GM21576 (cell line): Measurements from ENCODE around the gene MFSD12.

ENCODE experiments used
- ATAC-seq: cut with Tn5 transposase; IDR thresholded peaks from one replicate; pipeline ENCODE4 v1.9.1; 2021; ENCODE audit warnings: mild to moderate bottlenecking, moderate library complexity; ENCODE audit not compliant: unreplicated experiment

Gene MFSD12

DNA sequence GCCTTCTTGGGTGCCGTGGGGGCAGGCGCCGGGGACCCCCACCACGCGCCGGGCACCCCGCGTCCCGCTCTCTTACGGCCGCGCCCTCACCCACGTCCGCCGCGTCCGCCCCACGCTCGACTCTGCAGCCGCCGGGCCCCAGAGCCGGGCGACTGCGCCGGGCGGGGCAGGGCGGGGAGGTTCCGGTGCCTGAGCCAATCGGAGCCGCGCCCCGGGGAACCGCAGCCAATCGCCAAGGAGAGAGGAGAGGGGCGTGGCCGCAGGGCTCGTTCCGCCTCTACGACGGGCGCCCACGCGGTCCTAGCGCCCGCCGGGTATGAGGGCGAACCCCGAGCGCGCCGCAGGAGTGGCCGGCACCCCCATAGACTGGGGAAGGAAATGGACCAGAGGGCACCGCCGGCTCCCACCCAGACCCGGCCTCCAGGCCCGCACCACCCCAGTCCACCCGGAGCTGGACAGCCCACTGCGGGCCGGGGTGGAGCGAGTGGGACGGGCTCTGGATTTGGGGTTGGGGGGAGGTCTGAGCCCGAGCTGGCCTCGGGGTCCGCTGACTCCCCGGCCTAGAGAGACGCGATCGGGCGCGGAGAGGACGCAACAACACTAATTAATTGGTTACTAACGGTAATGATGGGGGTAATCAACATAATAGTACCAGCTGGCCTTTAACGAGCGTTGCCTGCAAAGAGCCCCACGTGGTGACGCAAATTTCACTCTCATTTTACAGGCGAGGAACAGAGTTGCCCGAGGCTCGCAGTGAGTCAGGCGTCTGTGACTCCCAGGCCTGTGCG, at the start of gene MFSD12:
Gene MFSD12, minus strand, starts transcription at position 126 of the 788 bp plus-strand sequence. CDS start 183 bp downstream, outside the sequence.
- ATAC-seq: peak; percentile 79

DNA sequence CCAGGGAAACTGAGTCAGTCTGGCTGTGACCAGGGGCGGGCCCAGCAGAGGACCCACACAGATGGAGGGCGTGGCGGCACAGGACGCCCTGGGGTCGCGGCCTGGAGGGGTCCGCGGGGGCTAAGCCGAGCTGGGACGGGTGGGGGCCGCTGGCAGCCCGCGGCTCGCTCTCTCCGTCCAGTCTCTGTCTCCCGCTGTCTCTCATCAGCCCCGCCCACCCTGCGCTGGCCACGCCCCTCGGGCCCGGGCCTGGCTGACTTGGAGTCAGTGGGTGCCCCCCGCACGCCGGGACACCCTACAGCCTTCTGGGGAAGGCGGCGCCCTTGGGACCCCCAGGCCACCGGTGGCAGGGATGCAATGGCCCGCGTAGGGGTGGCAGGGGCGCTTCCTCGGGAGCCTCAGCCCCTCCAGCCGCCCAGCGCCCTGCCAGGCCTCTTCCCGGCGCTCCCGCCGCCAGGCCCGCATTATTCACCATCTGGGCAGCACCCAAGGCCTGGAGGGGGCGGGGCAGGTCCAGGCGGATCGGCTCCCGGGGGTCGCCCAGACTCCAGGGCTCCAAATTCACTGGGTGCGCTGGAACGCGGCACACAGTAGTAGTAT, 49.4 kb upstream of the MFSD12 start, which contains the start of gene TBXA2R:
Gene TBXA2R, minus strand, starts transcription at position 186 of the 600 bp plus-strand sequence. CDS start 6,241 bp downstream, outside the sequence.
- ATAC-seq: no peak

DNA sequence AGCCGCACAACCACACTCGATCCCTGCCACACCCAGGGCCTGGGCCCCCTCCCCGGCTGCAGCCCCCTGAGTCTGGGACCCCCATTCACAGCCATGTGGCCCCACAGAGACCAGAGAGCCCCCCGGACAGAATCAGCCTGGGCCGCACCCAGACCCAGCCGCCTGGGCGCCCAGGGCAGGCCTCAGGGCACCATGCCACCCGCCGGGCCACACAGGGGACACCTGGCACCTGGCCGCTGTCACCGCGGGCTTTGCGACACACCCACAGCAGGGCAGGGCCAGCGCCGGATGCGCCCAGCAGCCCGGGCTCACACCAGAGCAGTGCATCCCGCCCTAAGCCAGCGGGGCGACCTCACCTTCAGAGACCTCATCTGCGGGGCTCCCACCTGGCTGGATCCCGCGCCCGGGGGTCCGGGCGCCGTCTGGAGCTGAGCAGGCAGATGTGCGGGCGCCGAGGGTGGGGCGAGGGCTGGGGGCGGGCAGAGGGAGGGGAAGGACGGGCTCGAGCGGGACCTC, 48.8 kb upstream of the MFSD12 start:
- ATAC-seq: no peak

DNA sequence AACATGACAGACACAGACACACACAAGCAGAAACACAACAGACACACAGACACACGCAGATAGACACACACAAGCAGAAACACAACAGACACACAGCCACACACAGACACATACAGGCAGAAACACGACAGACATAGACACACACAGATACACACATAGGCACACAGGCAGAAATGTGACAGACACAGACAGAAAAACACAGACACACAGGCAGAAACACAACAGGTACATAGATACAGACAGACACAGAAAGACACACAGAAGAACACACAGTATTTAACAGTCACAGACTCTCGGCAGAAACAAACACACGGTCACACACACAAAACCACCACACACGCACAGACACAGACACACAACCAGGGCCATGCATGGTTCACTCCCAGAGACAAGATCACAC, 48.4 kb upstream of the MFSD12 start:
- ATAC-seq: no peak

DNA sequence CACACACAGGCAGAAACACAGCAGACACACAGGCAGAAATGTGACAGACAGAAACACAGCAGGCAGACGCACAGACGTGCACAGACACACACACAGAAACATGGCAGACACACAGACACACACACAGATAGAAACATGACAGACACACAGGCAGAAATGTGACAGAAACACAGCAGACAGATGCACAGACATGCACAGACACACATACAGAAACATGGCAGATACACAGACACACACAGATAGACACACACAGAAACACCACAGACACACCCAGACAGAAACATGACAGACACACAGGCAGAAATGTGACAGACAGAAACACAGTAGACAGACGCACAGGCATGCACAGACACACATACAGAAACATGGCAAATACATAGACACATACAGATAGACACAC, 48.0 kb upstream of the MFSD12 start:
- no peak for ATAC-seq

DNA sequence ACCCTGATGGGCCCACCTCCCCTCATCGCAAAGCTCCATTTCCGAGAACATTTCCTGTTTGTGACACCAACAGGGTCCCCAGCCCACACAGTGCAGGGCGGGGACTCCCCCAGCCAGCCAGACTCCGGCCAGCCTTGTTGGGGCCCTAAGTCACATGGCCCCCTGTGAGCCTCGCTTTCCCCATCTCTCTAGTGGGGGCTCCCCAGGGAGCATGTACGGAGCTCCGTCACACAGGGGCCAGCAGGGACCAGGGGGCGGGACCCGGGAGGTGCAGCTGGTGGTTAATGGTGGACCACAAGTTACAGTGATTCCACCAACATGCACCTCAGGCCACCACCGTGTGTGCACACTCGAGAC, 47.6 kb upstream of the MFSD12 start:
- ATAC-seq: no peak

DNA sequence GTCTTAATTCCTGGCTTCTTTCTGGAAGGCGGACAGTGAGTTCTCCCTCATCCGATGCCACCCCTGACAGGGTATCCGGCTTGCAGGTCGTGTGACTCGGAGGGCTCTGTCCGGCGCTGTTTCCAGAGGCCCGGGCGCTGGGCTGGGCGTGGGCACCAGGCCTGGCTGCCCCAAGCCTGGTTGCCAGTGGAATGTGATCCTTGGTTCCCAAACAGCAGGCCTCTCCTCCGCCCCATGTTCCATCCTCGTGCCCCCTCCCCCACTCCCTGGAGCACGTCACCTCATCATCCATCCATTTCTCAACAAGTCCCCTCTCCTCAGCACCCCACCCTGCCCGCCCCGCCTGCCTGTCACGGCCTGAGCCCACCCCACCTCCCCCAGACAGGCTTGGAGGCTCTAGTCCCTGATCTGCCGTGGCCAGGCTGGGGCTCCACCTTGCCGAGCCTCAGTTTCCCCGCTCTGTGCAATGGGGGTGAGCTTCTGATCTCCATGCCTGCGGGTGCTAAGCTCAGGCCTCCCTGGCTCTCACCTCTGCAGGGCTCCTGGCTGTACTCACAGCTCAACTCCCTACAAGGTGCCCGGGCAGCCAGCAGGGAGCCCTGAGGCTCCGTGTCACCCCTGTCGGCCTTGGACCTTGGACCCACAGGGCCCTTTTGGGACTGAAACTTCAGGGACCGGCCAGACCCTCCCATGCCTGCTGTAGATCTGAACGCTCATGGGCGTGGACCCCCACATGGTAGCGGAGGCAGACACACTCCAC, 47.0 kb upstream of the MFSD12 start:
- ATAC-seq: no peak

DNA sequence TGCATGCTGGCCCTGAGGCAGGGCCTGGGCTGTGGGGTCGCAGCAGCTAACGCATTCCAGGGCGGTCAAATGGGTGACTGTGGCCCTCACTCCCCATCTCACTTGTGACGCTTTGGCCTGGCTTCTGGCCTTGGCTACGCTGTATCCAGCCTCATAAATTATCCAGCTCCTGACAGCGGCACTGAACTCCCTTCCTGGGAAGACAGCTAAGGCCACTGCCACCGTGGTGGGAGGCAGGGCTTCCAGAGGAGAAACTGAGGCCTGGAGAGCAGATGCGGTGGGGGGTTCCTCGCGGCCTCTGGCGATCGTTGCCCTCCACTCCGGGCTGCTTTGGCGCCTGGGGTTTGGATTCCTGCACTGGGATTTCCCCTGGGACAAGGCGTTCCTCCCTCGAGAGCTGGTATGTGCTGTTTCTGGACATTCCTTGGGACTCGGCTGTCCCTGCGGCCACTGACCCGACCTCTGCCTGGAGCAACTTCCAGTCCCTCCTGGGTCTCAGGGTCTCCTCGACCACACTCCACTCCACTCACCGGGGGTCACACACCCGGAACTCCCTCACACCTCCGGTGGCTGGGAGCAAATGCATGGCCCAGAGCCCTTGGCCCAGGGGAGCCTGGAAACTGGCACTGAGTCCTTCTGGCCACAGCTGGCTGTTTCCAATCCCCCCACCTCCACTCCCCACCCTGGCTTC, 45.9 kb upstream of the MFSD12 start:
- no peak for ATAC-seq

DNA sequence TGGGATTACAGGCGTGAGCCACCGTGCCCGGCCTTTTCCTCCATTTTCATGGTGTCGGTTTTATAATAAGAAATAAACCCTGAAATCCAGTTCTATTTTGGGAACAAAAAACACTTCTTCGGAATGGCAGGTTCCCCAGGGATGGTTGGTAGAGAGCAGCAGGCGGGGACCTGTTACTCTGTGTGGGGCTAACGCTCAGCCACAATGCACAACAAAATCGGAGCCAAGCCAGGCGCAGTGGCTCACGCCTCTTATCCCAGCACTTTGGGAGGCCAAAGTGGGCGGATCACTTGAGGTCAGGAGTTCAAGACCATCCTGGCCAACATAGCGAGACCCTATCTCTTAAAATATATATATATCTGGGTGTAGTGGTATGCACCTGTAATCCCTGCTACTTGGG, 43.6 kb upstream of the MFSD12 start:
- no peak for ATAC-seq

DNA sequence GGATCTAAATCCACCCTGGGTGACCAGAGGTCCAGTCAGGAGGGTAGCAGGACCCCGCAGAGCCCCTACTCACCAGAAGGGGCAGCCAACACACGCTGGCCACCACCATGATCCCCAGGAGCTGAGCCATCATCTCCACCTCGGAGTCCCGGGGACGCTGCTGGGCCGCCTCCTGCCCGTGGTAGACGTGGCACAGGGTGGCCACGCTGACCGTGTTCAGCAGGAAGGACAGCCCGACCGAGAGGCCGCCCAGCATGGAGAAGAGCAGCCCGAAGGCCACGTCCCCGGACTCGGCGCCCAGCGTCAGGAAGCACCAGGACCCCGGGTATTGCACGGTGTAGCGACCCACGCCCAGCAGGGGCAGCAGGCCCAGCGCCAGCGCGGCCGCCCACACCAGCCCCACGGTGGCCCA, 42.4 kb upstream of the MFSD12 start:
- ATAC-seq: no peak

DNA sequence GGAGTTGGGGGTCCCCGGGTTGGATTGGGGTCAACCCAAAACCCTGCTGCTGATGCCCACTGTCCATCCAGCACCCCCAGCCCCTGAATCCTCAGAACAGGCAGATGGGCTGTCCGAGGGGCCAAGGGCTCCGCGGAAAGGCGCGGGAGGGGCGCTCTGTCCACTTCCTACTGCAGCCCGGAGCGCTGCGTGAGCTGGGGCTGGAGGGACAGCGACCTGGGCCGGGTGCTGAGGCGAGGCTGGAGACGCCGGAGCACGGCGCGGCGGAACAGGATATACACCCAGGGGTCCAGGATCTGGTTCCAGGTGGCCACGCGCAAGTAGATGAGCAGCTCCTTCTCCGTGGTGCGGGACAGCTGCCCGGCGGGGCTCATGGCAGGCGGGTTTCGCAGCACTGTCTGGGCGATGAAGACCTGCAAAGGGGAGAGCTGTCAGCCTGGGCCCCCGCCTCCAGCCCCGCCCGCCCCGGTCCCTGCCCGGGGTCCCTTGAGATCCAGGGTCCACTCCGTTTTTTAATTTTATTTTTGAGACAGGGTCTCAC, 38.2 kb upstream of the MFSD12 start:
- ATAC-seq: no peak

DNA sequence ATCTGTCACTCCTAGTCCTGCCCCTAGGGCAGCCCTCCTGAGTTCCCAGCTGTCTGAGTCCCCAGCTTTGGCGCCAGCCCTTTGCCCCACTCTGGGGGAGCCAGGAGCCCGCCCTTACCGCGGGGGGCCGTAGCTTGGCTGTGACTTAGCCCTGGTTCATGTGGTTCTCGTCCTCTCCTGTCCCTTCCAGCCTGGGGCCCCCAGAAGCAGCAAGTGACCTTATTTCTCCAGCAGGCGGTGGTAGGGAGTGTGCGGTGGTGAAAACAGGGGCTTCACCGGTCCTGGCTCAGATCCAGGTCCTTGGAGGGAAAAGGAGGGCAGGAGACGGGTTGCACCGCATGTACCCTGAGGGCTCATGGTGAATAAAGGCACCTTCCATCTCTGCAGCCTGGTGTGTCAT, 35.8 kb upstream of the MFSD12 start:
- ATAC-seq: no peak

DNA sequence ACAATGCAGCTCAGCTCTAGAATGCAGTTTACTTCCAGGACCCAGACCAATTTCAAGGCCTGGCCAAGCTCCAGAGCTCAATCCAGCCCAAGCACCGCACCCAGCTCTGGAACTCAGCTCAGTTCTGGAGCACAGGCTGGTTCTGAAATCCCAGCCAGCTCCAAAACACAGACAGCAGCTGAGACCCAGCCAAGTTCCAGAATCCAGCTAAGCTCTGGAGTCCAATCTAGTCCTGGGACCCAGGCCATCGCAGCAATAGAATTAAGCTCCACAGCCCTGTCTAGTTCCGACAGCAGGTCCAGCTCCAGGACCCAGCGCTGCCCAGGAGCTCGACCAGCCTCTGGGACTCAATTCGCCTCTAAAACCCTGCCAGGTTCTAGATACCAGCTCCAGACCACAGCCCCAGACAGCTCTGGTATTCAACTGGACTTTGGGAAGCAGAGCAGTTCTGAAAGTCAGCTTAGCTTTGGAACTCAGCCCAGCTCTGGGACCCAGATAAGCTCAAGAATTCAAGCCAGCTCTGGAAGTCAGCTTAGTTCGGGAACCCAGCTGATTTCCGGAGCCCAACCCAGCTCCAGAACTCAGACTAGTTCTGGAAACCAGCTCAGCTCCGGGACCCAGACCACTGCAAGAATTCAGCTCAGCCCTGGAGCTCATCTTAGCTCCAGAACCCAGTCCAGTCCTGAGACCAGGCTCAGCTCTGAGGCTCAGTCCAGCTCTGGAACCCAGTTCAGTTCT, 34.7 kb upstream of the MFSD12 start:
- no peak for ATAC-seq

DNA sequence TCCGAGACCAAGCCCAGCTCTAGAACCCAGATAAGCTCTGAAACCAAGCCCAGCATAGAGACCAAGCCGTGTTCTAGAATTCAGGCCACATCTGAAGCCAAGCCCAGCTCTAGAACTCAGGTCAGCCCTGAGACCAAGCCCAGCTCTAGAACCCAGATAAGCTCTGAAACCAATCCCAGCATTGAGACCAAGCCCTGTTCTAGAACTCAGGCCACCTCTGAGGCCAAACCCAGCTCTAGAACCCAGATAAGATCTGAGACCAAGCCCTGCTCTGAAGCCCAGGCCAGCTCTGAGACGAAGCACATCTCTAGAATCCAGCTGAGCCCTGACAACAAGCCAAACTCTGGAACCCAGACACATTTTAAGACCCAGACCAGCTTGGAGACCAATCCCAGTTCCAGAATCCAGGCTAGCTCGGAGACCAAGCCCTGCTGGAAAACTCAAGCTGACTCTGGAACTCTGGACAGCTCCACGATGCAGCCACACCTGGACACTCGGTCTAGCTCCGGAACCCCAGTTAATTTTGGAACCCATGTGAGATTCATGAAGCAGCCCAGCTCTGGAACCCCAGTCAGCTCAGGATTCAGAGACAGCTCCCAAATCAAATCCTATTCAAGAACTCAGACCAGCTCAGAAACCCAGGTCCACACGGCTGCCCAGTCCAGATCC, 33.7 kb upstream of the MFSD12 start:
- ATAC-seq: no peak

DNA sequence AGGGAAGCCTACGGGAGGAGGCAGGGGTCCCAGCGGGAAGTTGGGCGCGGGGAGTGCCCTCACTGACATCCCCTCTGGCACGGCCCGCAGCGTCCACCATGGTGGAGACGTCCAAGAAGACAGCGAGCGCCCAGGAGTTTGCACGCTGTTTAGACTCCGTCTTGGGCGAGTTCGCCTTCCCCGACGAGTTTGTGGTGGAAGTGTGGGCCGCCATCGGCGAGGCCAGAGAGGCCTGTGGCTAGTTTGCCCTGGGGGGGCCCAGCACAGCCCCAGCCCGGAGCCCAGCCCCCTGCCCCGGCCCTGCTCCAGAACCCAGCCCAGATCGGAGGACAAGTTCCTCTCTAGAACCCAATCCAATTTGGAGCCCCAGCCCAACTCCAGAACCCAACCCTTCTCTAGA, 32.6 kb upstream of the MFSD12 start:
- no peak for ATAC-seq

DNA sequence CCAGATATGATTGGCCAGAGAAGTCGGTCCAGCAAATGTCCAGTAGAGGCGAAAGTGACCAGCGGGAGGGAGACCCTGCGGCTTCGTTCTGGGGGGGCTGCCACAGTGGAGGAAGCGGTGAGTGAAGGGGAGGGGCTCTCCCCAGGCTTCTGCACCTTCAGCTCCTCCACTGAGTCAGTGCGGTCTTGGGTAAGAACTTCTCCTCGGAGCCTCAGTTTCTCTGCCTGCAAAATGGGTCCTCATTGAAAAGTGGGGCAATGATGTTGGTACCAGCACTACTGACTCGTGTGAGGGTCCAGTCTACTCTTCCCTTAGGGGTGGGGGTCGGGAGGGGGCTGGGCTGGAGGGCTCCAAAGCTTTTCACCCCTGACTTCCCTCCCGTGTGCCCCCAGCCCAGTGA, 32.1 kb upstream of the MFSD12 start:
- no peak for ATAC-seq

DNA sequence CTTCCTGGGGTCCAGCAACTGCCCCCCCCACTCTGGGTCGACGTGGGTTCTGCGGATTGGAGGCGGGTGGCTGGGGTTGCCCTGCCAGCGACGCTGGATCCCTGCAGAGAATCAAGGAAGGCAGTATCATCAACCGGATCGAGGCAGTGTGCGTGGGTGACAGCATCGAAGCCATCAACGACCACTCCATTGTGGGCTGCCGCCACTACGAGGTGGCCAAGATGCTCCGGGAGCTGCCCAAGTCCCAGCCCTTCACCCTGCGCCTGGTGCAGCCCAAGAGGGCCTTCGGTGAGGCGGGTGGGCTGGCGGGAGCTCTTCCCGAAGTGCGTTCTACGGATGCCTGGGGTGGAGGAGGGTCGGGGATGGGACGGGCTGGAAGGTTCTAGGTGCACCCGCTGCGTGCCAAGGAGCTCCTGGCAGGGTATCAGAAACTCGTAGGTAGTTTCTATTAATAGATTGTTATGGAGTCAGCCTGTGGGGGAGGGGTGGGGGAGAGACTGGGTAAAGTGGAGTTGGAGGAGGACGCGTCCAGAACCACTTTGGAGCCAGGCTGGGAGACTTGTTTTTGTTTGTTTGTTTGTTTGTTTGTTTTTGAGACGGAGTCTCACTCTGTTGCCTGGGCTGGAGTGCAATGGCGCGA, 29.4 kb upstream of the MFSD12 start:
- no peak for ATAC-seq

DNA sequence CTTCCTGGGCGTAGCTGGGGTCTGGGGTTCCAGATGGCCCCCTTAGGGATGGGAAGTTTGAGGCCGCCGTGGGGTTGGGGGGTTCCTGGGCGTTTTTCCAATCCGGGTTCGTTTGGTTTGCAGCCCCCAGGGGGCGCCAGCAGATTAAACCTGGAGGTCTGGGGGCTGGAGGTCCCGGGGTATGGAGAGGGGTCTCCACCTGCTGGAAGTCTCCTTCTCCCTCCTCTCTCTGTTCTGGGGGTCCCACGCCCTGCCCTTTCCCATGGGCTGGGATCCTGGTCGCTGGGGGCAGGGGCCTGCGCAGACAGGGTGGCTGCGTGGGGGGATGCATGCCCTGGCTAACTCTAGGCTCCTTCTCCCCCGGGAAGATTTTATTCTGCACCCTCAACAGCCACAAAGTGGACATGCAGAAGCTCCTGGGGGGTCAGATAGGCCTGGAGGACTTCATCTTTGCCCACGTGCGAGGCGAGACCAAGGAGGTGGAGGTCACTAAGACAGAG, 28.8 kb upstream of the MFSD12 start:
- ATAC-seq: no peak
